ENCODE results near the gene STUM. TPM values are rescaled to one million over a fixed set of nuclear protein-coding genes. Genes with fewer than 3 reads are reported as not detected.

STUM gene
- total RNA-seq, 2 donors from 2014 or later: 1.0 to 3.2 TPM

GRCh38 chr1:226530591-226530990 is 18.0 kb upstream of the STUM start:
- Histone ChIP-seq H3K36me3 (no peaks in the 10 kb centered on the region), H3K4me1 (no peaks in the 10 kb centered on the region), H3K27ac (no peak overlapping the region), H3K4me3 (no peak overlapping the region), H3K9ac (ENCODE audit: low read depth in 2 of 2, low read length in 2 of 2) (no peak overlapping the region), H3K27me3 (no peaks in the 10 kb centered on the region), H3K9me3 (no peaks in the 10 kb centered on the region)
- TF ChIP-seq, protein P1, sequence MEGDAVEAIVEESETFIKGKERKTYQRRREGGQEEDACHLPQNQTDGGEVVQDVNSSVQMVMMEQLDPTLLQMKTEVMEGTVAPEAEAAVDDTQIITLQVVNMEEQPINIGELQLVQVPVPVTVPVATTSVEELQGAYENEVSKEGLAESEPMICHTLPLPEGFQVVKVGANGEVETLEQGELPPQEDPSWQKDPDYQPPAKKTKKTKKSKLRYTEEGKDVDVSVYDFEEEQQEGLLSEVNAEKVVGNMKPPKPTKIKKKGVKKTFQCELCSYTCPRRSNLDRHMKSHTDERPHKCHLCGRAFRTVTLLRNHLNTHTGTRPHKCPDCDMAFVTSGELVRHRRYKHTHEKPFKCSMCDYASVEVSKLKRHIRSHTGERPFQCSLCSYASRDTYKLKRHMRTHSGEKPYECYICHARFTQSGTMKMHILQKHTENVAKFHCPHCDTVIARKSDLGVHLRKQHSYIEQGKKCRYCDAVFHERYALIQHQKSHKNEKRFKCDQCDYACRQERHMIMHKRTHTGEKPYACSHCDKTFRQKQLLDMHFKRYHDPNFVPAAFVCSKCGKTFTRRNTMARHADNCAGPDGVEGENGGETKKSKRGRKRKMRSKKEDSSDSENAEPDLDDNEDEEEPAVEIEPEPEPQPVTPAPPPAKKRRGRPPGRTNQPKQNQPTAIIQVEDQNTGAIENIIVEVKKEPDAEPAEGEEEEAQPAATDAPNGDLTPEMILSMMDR (IDR thresholded peaks at IDR 0.05): no peak
- no peak for DNase-seq
- intact Hi-C loops (cut with DNase I): no loop called here

GRCh38 chr1:226531360-226532093 is 17.0 kb upstream of the STUM start:
- intact Hi-C loops (cut with DNase I): no loop called here
- Histone ChIP-seq H3K27me3 (no peaks in the 10 kb centered on the region), H3K9me3 (no peaks in the 10 kb centered on the region), H3K9ac (ENCODE audit: low read depth in 2 of 2, low read length in 2 of 2) (no peak overlapping the region), H3K4me1 (no peaks in the 10 kb centered on the region), H3K27ac (no peak overlapping the region), H3K4me3 (no peak overlapping the region), H3K36me3 (no peaks in the 10 kb centered on the region)
- no peak for DNase-seq
- TF ChIP-seq, protein P1 (IDR thresholded peaks at IDR 0.05): no peak

DNA sequence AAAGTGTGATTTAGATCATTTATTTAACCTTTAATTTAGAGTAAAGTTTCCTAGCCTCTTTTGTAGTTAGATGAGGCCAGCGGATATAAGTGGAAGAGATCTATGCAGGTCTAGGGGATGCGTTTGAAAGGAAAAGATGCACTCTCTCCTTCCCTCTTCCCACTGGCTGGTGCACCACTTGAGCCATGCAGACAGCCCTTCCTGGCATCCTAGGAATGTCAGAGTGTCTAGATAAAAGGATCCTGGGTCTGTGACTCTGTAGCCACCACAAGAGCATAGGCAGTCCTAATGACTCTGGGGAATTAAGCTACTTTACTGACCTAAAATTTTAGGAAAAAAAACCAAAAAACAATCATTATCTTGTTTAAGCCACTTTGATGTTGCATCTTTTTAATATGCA is 16.0 kb upstream of the STUM start:
- TF ChIP-seq, protein P1 (IDR thresholded peaks at IDR 0.05): no peak
- Histone ChIP-seq H3K4me3 (no peak overlapping the region), H3K4me1 (no peaks in the 10 kb centered on the region), H3K27me3 (no peaks in the 10 kb centered on the region), H3K9ac (ENCODE audit: low read depth in 2 of 2, low read length in 2 of 2) (no peak overlapping the region), H3K9me3 (no peaks in the 10 kb centered on the region), H3K27ac (no peak overlapping the region), H3K36me3 (no peaks in the 10 kb centered on the region)
- intact Hi-C loops (cut with DNase I): no loop called here
- DNase-seq: no peak

- no peaks in the 10 kb centered on the region for H3K4me1 ChIP-seq
- no peaks in the 10 kb centered on the region for H3K27me3 ChIP-seq
- no peaks in the 10 kb centered on the region for H3K9me3 ChIP-seq
- TF ChIP-seq, protein P1 (IDR thresholded peaks at IDR 0.05): no peak
- no peaks in the 10 kb centered on the region for H3K36me3 ChIP-seq
- H3K4me3 ChIP-seq: no peak overlapping the region
- H3K9ac ChIP-seq (ENCODE audit: low read depth in 2 of 2, low read length in 2 of 2): no peak overlapping the region
- DNase-seq: no peak
- intact Hi-C loops (cut with DNase I): no loop called here
- H3K27ac ChIP-seq: no peak overlapping the region
Measured at GRCh38 chr1:226533220-226533619, 15.3 kb upstream of the STUM start.

- TF ChIP-seq, protein P1 (IDR thresholded peaks at IDR 0.05): no peak
- intact Hi-C loops (cut with DNase I): no loop called here
- Histone ChIP-seq H3K4me3 (no peak overlapping the region), H3K4me1 (no peaks in the 10 kb centered on the region), H3K27me3 (no peaks in the 10 kb centered on the region), H3K9ac (ENCODE audit: low read depth in 2 of 2, low read length in 2 of 2) (no peak overlapping the region), H3K36me3 (no peaks in the 10 kb centered on the region), H3K27ac (no peak overlapping the region), H3K9me3 (no peaks in the 10 kb centered on the region)
- DNase-seq: no peak
Measured at GRCh38 chr1:226534098-226534497, 14.5 kb upstream of the STUM start.
